Measurements from ENCODE around the gene MACROH2A2.

DNA sequence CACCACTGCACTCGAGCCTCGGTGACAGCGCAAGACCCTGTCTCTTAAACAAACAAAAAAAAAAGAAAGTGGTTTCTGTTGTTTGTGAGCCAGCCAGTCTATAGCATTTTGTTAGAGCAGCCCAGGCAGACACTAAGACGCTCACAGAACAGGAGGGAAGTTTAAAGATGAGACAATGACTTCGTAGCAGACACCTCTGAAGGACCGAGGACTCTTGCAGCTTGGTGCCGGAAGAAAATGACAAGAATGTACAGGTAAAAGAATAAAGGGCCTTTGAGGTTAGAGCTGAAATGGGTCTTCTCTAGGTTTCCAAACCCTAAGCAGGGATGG is 39.7 kb downstream of the MACROH2A2 start:
- TF ChIP-seq, protein P1, sequence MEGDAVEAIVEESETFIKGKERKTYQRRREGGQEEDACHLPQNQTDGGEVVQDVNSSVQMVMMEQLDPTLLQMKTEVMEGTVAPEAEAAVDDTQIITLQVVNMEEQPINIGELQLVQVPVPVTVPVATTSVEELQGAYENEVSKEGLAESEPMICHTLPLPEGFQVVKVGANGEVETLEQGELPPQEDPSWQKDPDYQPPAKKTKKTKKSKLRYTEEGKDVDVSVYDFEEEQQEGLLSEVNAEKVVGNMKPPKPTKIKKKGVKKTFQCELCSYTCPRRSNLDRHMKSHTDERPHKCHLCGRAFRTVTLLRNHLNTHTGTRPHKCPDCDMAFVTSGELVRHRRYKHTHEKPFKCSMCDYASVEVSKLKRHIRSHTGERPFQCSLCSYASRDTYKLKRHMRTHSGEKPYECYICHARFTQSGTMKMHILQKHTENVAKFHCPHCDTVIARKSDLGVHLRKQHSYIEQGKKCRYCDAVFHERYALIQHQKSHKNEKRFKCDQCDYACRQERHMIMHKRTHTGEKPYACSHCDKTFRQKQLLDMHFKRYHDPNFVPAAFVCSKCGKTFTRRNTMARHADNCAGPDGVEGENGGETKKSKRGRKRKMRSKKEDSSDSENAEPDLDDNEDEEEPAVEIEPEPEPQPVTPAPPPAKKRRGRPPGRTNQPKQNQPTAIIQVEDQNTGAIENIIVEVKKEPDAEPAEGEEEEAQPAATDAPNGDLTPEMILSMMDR (conservative IDR thresholded peaks at IDR 0.05; ENCODE audit: low read depth in 2 of 2), result no peak
- TF ChIP-seq EZH2 (IDR thresholded peaks at IDR 0.05; ENCODE audit: low read depth, unreplicated experiment) (no peak), POLR2AphosphoS5 (IDR thresholded peaks at IDR 0.05; ENCODE audit: low read depth) (no peak), EZH2phosphoT487 (IDR thresholded peaks at IDR 0.05; ENCODE audit: unreplicated experiment) (no peak), JUNB (IDR thresholded peaks at IDR 0.05; ENCODE audit: unreplicated experiment) (no peak), ZNF331 (CRISPR knock-in tag; IDR thresholded peaks at IDR 0.05; ENCODE audit: low read depth) (no peak), STAT1 (IDR thresholded peaks at IDR 0.05; ENCODE audit: unreplicated experiment) (no peak), ZNF114 (CRISPR knock-in tag; IDR thresholded peaks at IDR 0.05) (no peak)
- TF ChIP-seq, protein P2, sequence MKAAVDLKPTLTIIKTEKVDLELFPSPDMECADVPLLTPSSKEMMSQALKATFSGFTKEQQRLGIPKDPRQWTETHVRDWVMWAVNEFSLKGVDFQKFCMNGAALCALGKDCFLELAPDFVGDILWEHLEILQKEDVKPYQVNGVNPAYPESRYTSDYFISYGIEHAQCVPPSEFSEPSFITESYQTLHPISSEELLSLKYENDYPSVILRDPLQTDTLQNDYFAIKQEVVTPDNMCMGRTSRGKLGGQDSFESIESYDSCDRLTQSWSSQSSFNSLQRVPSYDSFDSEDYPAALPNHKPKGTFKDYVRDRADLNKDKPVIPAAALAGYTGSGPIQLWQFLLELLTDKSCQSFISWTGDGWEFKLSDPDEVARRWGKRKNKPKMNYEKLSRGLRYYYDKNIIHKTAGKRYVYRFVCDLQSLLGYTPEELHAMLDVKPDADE (IDR thresholded peaks at IDR 0.05), result no peak
- TF ChIP-seq, protein P3, sequence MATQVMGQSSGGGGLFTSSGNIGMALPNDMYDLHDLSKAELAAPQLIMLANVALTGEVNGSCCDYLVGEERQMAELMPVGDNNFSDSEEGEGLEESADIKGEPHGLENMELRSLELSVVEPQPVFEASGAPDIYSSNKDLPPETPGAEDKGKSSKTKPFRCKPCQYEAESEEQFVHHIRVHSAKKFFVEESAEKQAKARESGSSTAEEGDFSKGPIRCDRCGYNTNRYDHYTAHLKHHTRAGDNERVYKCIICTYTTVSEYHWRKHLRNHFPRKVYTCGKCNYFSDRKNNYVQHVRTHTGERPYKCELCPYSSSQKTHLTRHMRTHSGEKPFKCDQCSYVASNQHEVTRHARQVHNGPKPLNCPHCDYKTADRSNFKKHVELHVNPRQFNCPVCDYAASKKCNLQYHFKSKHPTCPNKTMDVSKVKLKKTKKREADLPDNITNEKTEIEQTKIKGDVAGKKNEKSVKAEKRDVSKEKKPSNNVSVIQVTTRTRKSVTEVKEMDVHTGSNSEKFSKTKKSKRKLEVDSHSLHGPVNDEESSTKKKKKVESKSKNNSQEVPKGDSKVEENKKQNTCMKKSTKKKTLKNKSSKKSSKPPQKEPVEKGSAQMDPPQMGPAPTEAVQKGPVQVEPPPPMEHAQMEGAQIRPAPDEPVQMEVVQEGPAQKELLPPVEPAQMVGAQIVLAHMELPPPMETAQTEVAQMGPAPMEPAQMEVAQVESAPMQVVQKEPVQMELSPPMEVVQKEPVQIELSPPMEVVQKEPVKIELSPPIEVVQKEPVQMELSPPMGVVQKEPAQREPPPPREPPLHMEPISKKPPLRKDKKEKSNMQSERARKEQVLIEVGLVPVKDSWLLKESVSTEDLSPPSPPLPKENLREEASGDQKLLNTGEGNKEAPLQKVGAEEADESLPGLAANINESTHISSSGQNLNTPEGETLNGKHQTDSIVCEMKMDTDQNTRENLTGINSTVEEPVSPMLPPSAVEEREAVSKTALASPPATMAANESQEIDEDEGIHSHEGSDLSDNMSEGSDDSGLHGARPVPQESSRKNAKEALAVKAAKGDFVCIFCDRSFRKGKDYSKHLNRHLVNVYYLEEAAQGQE (IDR thresholded peaks at IDR 0.05; ENCODE audit: unreplicated experiment), result no peak

Data from GM23338 (cell line).